ENCODE results near the gene ARL8B. TPM values are rescaled to one million over a fixed set of nuclear protein-coding genes. Genes with fewer than 3 reads are reported as not detected.

ARL8B gene
- total and polyA plus RNA-seq, 10 of the 15 experiments (the other 5 are each of a cell fraction or from before 2014, with no cell fraction given): 22.0 to 80.6 (median 43.7) TPM

DNA sequence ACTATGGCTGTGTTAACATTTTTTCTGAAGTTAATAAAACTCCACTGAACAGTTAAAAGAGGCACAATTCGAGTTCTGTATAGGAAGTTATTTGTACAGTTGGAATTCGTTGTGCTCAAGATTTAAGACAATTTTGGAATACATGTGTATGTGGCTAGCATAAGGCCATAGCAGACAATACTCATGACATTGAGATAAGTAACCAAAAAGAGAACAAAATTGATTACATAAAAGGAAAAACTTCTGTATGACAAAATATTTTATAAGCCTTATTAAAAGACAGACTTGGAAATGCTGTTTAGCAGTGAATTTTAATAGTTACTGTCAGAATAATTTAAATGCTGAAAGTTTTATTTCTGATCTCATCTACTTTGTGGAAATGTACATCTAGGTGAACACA is 47.7 kb downstream of the ARL8B start:
- no peaks in the 10 kb centered on the region for H3K27me3 ChIP-seq (replicated peaks in 1 of 2; ENCODE audit: control insufficient read depth in 2 of 2, insufficient read depth in 2 of 2, low read length in 1 of 2)
- H2AFZ ChIP-seq (ENCODE audit: control insufficient read depth, low read depth, low read length): no peak overlapping the region
- ChIA-PET RAD21 (ENCODE audit: unreplicated experiment) (no interaction called here), CTCF (interaction anchor here (1.6 kb wide), 1 partner anchor 31 kb away, joined by 4 read pairs; no protein-coding TSS in a partner anchor), SMC1A (ENCODE audit: uncharacterized antibody, unreplicated experiment) (no interaction called here), POLR2A (no interaction called here)
- BruUV-seq (replicated peaks): no TSS peak
- H3K79me2 ChIP-seq (ENCODE audit: control insufficient read depth, insufficient read depth, low read length): peaks cover 53% of the 10 kb centered on the region
- no peak for FAIRE-seq
- intact Hi-C loops (cut with micrococcal nuclease; ENCODE audit: unreplicated experiment) (no loop called here), in situ Hi-C loops (cut with MboI) (no loop called here)
- WGBS (ENCODE audit: insufficient coverage, insufficient replicate concordance, low lambda C conversion rate, missing lambda C conversion rate): 58% methylated on average over 2 of the region's 2 CpGs
- H4K20me1 ChIP-seq (ENCODE audit: control insufficient read depth, insufficient read depth): no peaks in the 10 kb centered on the region
- DNase-seq (ENCODE audit: low read depth, low spot score): no peak
- no peak overlapping the region for H3K9ac ChIP-seq (ENCODE audit: control insufficient read depth, insufficient read depth, low read length)
- peaks cover 0 to 9% of the 10 kb centered on the region in 2 experiments; a peak in 3 of 4 replicates for H3K36me3 ChIP-seq (ENCODE audit: control insufficient read depth in 2 of 2, insufficient read depth in 2 of 2, low read length in 1 of 2)
- no peaks in the 10 kb centered on the region for H3K9me3 ChIP-seq (replicated peaks; ENCODE audit: control insufficient read depth, insufficient read depth, low read length)
- no peak for TF ChIP-seq PML (IDR thresholded peaks at IDR 0.05; ENCODE audit: low read length)
- TF ChIP-seq EGR1 (IDR thresholded peaks at IDR 0.05; ENCODE audit: borderline replicate concordance in 1 of 2, low read depth in 2 of 2, low read length in 2 of 2): no peak
- TF ChIP-seq BHLHE40 (IDR thresholded peaks at IDR 0.05; ENCODE audit: borderline replicate concordance in 1 of 2, low read depth in 2 of 2, low read length in 1 of 2): no peak
- TF ChIP-seq, protein P1, sequence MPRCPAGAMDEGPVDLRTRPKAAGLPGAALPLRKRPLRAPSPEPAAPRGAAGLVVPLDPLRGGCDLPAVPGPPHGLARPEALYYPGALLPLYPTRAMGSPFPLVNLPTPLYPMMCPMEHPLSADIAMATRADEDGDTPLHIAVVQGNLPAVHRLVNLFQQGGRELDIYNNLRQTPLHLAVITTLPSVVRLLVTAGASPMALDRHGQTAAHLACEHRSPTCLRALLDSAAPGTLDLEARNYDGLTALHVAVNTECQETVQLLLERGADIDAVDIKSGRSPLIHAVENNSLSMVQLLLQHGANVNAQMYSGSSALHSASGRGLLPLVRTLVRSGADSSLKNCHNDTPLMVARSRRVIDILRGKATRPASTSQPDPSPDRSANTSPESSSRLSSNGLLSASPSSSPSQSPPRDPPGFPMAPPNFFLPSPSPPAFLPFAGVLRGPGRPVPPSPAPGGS (IDR thresholded peaks at IDR 0.05; ENCODE audit: borderline replicate concordance, insufficient read depth, low read depth, low read length, poor library complexity, severe bottlenecking): no peak
- H3K4me3 ChIP-seq: no peak overlapping the region
- H3K4me1 ChIP-seq (ENCODE audit: control insufficient read depth, insufficient read depth, low read length): peaks cover 7% of the 10 kb centered on the region; the same call in 1 of the 2 replicates
- no peak for ATAC-seq
- no peak overlapping the region for H3K27ac ChIP-seq (ENCODE audit: control insufficient read depth, insufficient read depth)
- H3K4me2 ChIP-seq (ENCODE audit: control insufficient read depth, insufficient read depth): no peak overlapping the region

DNA sequence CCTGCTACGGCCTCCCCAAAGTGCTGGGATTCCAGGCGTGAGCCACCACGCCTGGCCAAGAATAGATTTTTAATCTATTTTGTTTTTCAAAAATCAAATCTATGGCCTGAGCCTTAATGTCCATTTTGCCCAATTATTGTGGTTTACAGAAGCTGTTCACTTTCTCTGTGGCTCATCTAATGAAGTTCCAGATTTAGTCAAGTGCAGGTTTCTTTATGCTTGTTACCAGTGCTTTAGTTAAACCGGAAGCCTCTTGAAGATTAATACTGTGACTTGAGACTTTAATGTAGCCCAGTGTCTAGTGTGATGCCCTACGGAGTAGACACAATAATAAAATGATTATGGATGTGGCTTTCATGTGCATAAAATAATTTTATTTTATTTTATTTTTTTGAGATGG is 48.9 kb downstream of the ARL8B start:
- H3K79me2 ChIP-seq (ENCODE audit: control insufficient read depth, insufficient read depth, low read length): peaks cover 43% of the 10 kb centered on the region
- TF ChIP-seq, protein P2, sequence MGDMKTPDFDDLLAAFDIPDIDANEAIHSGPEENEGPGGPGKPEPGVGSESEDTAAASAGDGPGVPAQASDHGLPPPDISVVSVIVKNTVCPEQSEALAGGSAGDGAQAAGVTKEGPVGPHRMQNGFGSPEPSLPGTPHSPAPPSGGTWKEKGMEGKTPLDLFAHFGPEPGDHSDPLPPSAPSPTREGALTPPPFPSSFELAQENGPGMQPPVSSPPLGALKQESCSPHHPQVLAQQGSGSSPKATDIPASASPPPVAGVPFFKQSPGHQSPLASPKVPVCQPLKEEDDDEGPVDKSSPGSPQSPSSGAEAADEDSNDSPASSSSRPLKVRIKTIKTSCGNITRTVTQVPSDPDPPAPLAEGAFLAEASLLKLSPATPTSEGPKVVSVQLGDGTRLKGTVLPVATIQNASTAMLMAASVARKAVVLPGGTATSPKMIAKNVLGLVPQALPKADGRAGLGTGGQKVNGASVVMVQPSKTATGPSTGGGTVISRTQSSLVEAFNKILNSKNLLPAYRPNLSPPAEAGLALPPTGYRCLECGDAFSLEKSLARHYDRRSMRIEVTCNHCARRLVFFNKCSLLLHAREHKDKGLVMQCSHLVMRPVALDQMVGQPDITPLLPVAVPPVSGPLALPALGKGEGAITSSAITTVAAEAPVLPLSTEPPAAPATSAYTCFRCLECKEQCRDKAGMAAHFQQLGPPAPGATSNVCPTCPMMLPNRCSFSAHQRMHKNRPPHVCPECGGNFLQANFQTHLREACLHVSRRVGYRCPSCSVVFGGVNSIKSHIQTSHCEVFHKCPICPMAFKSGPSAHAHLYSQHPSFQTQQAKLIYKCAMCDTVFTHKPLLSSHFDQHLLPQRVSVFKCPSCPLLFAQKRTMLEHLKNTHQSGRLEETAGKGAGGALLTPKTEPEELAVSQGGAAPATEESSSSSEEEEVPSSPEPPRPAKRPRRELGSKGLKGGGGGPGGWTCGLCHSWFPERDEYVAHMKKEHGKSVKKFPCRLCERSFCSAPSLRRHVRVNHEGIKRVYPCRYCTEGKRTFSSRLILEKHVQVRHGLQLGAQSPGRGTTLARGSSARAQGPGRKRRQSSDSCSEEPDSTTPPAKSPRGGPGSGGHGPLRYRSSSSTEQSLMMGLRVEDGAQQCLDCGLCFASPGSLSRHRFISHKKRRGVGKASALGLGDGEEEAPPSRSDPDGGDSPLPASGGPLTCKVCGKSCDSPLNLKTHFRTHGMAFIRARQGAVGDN (IDR thresholded peaks at IDR 0.05): no peak
- no peak for TF ChIP-seq ZBED1 (IDR thresholded peaks at IDR 0.05; ENCODE audit: borderline replicate concordance)
- TF ChIP-seq POLR2AphosphoS2 (IDR thresholded peaks at IDR 0.05; ENCODE audit: low read depth, low read length): no peak
- TF ChIP-seq NR2C2 (IDR thresholded peaks at IDR 0.05; ENCODE audit: borderline replicate concordance, control insufficient read depth, insufficient read length, low read depth): no peak
- TF ChIP-seq ZNF217 (IDR thresholded peaks at IDR 0.05): no peak

More for the DNA sequence above, 48.9 kb downstream of the ARL8B start:
- SMC1A ChIA-PET (ENCODE audit: uncharacterized antibody, unreplicated experiment): interaction anchor here (1.9 to 2.4 kb wide), 2 partner anchors 10 kb away, joined by 8 to 14 read pairs; no protein-coding TSS in a partner anchor
- 25% methylated on average over 5 of the region's 5 CpGs for WGBS (ENCODE audit: insufficient coverage, insufficient replicate concordance, low lambda C conversion rate, missing lambda C conversion rate)
- ATAC-seq (peak; percentile 91), DNase-seq (ENCODE audit: low read depth, low spot score) (no peak), FAIRE-seq (no peak)
- no peak overlapping the region for H3K9ac ChIP-seq (ENCODE audit: control insufficient read depth, insufficient read depth, low read length)
- H3K36me3 ChIP-seq (ENCODE audit: control insufficient read depth in 2 of 2, insufficient read depth in 2 of 2, low read length in 1 of 2): peaks cover 2 to 18% of the 10 kb centered on the region in 2 experiments; a peak in 3 of 4 replicates
- POLR2A ChIA-PET: interaction anchor here (1.7 to 3.3 kb wide), 2 partner anchors 10 to 13 kb away, joined by 5 to 13 read pairs; no protein-coding TSS in a partner anchor
- no peak overlapping the region for H2AFZ ChIP-seq (ENCODE audit: control insufficient read depth, low read depth, low read length)
- in situ Hi-C loops (cut with MboI): no loop called here
- no peaks in the 10 kb centered on the region for H4K20me1 ChIP-seq (ENCODE audit: control insufficient read depth, insufficient read depth)
- intact Hi-C loops (cut with micrococcal nuclease; ENCODE audit: unreplicated experiment): no loop called here
- RAD21 ChIA-PET (ENCODE audit: unreplicated experiment): no interaction called here
- H3K4me3 ChIP-seq: no peak overlapping the region
- no peaks in the 10 kb centered on the region for H3K9me3 ChIP-seq (replicated peaks; ENCODE audit: control insufficient read depth, insufficient read depth, low read length)
- no TSS peak for BruUV-seq (replicated peaks)
- peak overlapping the region; percentile 10; the same call in 1 of the 2 replicates for H3K27ac ChIP-seq (ENCODE audit: control insufficient read depth, insufficient read depth)
- H3K27me3 ChIP-seq (replicated peaks in 1 of 2; ENCODE audit: control insufficient read depth in 2 of 2, insufficient read depth in 2 of 2, low read length in 1 of 2): no peaks in the 10 kb centered on the region
- H3K4me2 ChIP-seq (ENCODE audit: control insufficient read depth, insufficient read depth): no peak overlapping the region
- peaks cover 7% of the 10 kb centered on the region; the same call in 1 of the 2 replicates for H3K4me1 ChIP-seq (ENCODE audit: control insufficient read depth, insufficient read depth, low read length)
- CTCF ChIA-PET: no interaction called here

Data from GM12878 (cell line).